Loucy (cell line): Measurements from ENCODE around the gene IL1B.

ENCODE experiments used
- EZH2phosphoT487 ChIP-seq: fragments of 200-600 bp; IDR thresholded peaks from 2 replicates; pipeline ENCODE4 v1.6.1; 2018; ENCODE audit warnings: antibody characterized with exemption, mild to moderate bottlenecking, moderate library complexity, borderline replicate concordance
- TF ChIP-seq, protein P1 (sequence below): fragments of 200-600 bp; sonication (generic); conservative IDR thresholded peaks from 2 replicates; pipeline ENCODE4 v1.5.1; 2014; ENCODE audit warnings: mild to moderate bottlenecking, antibody characterized with exemption, low read length

DNA sequence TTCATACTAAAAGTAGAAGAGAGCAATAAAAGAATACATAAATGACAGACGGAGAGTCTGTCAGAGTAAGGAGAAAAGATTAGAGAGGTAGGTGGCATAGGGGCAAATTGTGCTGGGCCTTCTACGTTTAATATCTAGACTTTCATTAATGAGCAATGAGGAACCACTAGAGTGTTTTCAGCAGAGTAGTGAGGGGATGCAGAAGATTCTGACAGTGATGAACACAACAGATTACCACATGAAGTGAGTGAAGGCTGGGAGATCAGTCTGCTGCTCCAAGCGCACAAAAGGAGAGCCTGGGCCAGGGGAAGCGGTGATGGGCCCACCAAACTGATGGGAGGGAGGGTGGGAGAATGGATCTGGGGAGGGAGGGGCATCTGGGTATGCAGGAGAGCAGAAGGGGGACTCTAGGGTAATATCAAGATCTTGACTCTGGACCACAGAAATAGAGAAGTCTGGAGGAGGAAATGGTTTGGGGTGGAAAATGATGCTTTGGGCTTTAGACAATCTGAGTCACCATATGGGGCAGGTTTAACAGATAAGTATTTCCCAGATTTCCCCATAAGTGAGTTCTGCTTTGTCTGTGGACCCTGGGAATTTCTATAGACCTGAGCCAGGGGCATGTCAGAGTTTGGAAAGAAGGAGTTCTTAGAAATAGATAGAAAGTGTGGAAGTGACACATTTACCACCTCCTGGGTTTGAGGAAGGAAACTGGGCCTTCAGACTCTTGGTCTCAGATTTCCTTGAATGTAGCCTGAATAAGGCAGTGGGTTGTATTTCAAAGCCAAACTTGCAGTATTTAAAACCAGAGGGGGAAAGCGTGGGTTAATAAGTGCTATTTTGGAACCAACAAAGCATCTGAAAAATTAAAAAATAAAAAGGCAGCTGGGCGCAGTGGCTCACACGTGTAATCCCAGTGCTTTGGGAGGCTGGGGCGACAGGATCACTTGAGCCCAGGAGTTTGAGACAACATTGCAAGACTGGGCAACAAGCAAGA is 37.3 kb downstream of the IL1B start:
- TF ChIP-seq, protein P1, sequence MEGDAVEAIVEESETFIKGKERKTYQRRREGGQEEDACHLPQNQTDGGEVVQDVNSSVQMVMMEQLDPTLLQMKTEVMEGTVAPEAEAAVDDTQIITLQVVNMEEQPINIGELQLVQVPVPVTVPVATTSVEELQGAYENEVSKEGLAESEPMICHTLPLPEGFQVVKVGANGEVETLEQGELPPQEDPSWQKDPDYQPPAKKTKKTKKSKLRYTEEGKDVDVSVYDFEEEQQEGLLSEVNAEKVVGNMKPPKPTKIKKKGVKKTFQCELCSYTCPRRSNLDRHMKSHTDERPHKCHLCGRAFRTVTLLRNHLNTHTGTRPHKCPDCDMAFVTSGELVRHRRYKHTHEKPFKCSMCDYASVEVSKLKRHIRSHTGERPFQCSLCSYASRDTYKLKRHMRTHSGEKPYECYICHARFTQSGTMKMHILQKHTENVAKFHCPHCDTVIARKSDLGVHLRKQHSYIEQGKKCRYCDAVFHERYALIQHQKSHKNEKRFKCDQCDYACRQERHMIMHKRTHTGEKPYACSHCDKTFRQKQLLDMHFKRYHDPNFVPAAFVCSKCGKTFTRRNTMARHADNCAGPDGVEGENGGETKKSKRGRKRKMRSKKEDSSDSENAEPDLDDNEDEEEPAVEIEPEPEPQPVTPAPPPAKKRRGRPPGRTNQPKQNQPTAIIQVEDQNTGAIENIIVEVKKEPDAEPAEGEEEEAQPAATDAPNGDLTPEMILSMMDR, result no peak
- TF ChIP-seq EZH2phosphoT487, result no peak
